HG02885 (cell line): ENCODE data around the gene NIPAL3.
"Not testable (repeated sequence)": the region's sequence is repeated elsewhere in the genome, so short reads cannot be mapped to it uniquely, and the experiment has no call there.

ENCODE experiments used
- ATAC-seq: cut with Tn5 transposase; IDR thresholded peaks from one replicate; pipeline ENCODE4 v1.9.1; 2021; ENCODE audit warnings: mild to moderate bottlenecking; ENCODE audit not compliant: unreplicated experiment, poor library complexity

Gene NIPAL3

DNA sequence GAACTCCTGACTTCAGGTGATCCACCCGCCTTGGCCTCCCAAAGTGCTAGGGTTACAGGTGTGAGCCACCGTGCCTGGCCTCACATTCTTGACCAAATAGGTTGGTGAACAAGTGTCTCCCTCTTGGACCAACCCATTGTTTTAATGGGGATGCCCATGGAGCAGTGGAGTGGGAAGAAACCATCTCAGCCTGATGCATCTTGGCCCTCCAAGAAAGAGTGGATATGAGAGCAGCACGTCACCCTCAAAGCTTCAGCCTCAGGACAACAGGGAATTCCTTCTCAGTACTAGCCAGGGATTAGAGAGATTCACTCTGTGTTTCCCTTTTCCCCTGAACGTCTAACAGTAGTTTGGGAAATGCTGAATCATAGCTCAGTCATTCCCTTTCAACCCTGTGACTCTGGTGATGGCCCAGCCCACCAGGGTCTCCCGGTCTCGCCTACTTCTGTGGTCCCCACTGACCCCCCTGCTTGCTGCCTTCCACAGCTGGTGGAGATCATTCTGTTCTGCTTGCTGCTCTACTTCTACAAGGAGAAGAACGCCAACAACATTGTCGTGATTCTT lies 37.4 kb downstream of the NIPAL3 start:
- ATAC-seq = no peak

DNA sequence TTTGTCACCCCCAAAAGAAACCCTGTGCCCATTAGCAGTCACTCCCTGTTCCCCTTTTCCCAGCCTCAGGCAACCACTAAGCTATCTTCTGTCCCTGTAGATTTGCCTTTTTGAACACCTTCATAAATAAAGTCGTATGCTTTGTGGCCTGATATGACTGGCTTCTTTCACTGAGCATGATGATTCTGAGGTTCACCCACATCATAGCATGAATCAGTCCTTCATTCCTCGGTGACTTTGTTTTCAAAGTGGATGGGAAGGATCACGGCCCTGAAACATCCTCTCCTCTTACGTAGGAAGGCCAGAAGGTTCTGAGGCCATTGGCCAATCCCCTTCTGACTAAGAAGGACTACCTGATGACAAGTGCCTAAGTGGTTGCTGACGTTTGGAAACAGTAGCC lies 39.1 kb downstream of the NIPAL3 start:
- no peak for ATAC-seq

DNA sequence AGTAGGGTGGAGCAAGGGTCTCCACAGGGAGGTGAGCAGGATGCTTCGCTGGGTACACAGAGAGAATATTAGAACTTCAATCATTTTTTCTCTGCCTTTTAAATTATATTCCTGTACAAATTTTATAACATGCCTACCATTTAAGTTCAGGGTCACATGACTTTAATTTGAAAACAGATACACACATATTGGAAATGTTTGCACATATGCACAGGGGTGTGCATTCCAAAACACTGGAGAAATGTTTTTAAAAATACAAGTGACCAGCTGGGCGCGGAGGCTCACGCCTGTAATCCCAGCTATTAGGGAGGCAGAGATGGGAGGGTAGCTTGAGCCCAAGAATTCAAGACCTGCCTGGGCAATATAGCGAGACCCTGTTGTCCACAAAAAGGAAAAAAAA lies 39.7 kb downstream of the NIPAL3 start:
- no peak for ATAC-seq

DNA sequence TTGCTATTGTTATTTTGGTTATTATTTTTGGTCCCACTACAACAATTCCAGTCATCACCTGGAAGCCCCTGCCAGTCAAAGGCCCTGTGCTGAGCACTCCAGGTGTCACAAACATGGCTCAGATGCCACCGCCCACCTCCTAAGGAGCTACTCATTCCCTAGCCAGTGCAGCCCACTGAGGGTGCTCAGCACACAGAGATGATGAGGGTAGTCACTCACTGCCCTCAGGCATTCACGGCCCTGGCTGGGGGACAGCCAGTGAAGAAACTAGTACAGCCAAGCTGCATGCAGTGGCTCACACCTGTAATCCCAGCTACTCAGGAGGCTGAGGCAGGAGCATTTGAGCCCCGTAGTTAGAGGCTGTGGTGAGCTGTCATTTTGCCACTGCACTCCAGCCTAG lies 42.3 kb downstream of the NIPAL3 start:
- no peak for ATAC-seq

DNA sequence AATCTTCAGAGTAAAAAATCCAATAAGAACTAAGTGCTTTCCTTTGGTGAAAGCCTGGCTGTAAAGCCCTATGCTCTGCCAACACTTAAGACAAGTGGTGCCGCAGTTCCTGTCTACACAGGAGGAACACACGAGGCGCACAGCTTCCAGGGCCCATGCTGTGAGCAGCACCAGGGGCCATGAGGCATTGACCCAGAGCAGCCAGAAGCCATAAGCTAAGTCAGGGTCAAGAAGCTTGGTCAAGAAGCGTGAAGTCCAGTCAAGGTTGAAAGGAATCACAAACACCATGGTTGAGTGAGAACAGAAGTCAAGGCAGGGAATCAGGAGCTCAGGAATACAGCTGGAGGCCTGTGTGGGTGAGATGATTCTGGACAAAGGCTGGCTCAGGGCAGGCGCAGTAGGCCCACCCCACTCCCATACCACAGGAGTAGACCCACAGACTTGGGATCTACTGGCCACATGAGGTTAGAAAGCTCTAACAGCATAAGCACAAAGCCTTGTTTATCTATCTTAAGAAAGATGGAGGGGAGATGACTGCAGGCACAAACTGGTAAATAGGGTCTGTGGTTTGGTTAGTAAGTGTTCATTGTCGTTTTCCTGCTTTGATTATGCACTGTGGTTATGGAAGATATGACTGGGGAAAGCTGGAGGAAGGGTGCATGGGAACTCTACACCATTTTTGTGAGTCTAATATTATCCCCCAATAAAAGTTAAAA lies 44.1 kb downstream of the NIPAL3 start:
- no peak for ATAC-seq

DNA sequence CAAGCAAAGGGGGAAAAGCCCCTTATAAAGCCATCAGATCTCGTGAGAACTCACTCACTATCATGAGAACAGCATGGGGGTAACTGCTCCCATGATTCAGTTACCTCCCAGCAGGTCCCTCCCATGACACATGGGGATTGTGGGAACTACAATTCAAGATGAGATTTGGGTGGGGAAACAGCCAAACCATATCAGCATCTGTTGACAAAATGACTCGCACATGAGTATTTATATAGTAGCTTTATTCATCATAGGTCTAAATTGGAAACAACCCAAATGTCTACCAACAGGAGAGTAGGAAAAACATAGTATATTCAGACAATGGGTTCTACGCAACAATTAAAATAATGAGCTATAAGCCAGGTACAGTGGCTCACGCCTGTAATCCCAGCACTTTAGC lies 46.5 kb downstream of the NIPAL3 start:
- ATAC-seq = not testable (repeated sequence)

DNA sequence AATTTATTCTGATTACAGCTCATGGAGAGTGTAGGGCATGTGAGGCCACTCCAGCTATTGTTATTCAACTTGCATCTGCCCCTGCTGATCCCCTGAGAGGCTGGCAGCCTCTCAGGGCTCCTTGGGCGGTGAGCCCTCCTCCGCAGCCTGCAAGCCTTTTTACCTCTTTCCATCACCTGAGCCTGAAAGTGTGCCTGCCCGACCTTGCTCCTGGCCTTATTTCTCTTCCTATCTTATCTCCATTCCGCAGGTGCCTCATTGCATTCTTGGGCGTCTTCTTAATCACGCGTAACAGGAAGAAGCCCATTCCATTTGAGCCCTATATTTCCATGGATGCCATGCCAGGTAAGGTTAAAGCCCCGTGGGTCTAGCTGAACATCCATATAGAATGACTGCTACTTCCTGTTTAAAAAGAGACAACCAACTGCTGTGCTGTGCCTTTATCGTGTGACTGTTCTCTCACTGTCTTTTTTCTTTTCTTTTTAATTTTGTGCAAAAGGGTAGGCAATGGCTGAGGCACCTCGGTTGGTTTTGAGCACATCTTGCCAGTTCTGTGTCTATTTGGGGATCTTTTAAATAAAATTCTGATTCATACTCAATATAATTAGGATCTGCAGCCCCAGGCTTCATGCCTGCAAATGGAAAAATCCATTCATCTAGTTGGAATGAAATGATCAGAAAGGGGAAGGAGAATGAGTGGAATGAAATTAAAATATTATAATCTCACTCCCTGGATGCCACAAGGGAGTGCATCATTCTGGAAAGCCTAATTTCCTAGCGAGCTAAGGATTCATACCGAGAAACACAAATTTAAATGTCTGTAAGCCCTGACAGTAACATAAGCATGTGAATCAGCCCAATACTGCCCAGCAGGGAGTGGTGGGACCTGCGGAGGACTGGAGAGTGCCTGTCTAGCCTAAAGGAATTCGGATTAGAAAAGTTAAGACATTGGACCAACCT lies 48.5 kb downstream of the NIPAL3 start:
- no peak for ATAC-seq

DNA sequence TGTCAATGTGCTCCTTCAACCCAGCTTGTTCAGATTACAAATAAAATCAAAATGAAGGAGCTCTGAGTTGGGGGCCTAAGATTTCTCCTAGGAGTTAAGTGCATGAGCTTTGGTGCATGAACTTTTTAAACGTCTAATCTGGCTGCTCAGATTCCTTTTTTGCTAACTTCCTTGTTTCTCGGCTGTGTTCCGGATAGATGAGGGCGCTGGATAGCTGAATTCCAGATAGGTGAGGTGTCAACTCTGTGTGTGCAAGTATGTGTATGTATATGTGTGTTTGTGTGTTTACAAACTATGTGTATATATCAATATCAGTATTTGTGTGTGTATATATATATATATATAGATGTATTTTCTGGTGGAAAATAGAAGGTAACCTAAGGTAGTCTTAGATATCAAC lies 49.5 kb downstream of the NIPAL3 start:
- ATAC-seq = no peak

DNA sequence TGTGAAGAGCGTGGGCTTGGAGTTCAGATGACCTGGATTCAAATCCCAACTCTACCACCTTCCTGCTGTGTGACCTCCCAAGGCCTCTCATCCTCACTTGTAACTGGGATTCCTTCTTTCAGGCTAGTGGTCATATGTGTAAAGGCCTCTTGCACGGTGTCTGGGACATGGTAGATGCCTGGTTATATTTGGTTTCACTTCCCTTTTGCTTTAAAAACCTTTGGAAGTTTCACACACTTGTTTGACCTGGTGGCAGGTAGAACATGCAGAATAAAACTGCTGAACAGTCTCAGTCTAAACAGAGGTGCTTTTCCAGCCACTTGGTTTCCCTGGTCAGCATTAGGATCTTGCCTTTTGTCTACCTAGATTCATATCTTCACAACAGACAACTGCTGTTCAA lies 50.0 kb downstream of the NIPAL3 start:
- no peak for ATAC-seq

DNA sequence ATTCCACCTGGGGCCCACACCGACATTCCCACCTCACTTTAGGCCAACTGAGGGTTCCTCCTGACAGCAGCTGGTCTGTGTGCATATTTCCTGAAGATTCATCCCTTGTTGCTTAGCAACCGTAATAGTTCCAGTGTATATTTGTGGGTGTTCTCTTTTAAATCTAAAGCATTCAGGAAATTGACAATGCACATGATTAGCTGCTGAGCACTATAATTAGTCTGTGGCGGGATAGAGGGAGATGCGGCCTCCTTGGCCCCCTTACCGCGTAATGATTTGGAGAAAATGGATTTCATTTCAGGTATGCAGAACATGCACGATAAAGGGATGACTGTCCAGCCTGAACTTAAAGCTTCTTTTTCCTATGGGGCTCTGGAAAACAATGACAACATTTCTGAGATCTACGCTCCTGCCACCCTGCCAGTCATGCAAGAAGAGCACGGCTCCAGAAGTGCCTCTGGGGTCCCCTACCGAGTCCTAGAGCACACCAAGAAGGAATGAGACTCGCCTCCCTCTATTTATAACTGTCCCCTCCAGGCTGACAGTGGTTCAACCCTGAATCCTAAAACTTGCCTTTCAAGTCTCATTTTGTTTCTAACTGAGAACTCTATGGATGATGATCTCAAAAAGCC lies 53.2 kb downstream of the NIPAL3 start:
- ATAC-seq = no peak

DNA sequence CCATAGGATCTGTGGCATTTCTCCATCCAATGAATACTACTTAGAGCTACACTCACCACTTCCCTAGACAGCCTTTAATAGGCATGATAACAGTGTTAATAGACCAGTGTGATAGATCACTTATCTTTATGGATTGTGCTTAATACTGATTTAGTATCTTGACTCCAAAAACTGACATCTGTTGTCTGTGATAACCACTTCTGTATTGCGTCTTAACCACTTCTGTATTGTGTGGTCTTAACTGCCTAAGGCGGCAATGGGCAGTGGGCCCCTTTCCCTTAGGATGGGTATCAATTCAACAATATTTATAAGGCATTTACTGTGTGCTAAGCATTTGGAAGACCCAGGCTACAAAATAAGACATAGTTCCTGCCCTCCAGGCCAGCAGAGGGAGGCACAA lies 55.0 kb downstream of the NIPAL3 start:
- no peak for ATAC-seq

DNA sequence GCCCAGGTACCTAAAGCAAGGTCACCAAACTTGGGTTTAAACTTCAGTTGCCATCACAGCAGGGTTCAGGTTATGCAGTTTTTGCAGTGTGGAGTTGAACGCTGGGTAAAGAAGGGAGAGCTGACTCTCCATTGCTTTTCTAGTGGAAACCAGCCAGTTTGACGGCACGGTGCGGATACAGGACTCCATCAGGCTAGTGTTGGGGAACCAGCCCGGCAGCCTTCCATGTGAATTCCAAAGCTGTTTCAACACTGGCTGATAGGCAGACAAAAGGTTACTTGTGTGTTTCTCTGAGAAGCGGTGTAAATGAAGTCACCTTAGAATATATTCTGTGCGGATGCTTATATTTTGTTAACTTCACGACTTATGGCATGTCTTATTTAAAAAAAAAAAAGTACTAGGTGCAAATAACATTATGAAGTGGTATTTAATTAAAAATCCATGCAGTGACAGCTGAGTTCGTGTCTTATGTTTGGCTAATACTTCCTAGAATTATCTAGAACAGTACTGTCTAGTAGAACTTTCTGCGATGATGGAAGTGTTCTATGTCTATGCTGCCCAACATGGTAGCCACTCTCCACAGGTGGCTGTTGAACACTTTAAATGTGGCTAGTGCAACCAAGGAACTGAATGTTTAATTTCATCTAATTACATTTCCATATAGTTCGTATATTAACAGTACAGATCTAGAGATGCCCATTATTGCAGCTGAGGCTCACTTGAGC lies 57.1 kb downstream of the NIPAL3 start:
- no peak for ATAC-seq

DNA sequence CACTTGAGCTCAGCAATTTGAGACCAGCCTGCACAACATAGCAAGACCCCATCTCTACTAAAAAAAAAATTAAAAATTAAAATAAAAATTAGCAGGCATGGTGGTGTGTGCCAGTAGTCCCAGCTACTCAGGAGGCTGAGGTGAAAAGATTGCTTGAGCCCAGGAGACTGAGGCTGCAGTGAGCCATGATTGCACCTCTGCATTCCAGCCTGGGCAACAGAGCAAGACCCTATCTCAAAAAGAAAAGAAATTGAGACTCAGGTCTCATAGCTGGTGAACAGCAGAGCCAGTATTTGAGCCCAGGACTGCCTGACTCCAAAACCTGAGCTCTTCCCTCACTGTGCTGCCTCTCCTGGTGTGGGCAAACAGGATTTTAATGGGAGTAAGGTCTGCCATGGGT lies 58.6 kb downstream of the NIPAL3 start:
- ATAC-seq = no peak

DNA sequence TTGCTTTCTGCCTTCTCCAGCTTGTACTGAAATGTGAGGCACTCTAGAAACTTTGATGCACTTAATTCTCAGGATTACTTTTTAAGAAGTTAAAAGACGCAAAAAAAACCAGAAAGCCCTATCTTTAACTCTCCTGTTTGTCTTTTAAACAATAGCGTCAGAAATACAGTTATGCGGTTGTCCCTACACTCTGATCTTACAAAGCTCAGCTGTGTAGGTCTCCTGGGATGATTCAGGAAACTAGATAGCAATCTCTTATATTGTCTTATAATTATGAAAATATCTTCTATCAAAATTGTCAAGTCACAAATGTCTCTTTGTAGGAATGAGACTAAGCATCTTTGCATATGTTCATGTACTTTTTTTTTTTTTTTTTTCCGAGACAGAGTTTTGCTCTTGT lies 60.1 kb downstream of the NIPAL3 start:
- no peak for ATAC-seq

DNA sequence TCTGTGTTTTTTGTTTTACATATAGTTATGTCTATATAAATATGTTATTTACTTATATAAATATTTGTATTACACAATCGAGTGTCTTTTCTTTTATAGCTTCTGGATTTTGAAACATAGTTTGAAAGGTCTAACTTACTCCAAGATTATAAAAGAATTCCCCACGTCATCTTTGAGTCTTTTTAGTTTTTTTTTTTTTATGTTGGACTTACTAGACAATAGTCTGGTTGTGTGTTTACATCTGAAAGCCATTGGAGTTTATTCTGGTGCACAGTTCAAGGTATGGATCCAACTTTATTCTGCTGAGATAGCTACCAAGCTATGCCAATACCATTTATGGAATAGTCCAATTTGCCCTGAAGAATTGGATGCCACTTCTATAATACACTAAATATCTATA lies 61.0 kb downstream of the NIPAL3 start:
- ATAC-seq = no peak

DNA sequence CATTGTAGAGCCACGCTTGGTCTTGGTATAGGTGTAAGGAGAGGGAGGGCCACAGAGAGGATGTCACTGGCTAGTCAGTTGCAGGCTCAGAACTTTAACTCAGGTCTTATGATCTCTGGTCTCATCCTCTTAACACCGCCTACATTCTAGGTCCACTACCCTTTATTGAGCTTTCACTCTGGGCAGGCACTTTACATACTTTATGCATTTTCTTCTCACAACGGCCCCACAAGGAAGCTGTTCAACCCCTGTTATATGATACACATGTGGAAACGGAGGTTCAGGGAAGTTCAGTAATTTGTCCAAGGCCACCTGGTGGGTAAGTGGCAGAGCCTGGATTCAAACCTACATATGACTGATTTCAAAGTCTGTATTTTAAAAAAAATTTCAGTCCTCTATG lies 61.7 kb downstream of the NIPAL3 start:
- ATAC-seq = no peak

DNA sequence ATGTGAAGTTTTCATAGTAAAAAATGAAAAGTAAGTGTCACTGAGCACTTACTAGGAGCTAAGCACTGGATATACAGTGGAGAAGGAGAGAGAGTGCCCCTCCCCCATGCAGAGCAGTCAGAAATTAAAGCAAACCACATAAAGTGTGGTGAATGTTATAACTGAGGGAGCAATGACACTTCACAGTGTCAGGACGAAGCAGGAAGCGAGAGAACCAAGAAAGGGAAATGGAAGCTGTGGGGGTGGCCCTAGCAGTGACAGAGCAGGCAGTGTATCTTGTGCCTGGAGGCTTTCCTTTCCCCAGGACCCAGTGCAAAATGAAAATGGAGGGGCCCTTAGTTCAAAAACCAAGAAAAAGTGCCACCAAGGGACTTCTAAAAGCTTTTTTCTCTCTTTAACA lies 65.5 kb downstream of the NIPAL3 start:
- ATAC-seq = peak; percentile 61

DNA sequence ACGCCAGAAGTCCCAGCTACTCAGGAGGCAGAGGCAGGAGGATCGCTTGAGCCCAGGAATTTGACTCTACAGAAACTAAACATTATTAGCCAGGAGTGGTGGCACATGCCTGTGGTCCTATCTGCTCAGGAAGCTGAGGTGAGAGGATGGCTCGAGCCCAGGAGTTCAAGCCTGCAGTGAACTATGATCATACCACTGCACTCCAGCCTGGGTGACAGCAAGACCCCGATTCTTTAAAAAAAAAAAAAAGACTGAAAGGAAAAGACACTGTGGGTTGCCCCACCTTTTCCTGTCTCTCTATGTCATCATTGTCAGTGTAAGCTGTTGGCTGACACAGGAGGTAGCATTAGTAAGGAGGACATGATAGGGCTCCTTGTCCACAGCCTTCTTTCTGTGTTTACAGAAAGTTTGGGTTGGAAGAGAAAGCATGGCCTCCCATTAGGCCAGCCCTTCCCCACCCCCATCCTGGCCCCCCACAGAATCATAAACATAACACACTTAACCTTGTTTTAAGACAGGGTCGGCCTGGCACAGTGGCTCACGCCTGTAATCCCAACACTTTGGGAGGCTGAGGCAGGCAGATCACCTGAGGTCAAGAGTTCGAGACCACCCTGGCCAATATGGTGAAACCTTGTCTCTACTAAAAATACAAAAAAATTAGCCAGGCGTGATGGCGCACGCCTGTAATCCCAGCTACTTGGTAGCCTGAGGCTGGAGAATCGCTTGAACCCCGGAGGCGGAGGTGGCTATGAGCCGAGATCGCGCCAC lies 66.4 kb downstream of the NIPAL3 start:
- no peak for ATAC-seq

DNA sequence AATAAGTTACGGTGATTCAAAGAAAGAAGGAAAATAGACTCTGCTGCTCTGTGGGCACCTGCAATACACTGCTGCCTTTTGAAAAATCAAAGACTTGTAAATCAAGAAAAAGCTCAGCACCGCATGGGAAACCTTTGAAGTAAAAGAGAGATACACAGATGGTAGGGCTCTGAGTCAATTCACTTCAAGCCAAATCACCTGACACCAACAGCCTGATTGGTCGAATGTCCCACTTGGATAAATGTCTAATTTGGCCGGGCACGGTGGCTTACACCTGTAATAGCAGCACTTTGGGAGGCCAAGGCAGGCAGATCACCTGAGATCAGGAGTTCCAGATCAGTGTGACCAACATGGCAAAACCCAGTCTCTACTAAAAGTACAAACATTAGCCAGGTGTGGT lies 67.8 kb downstream of the NIPAL3 start:
- ATAC-seq = no peak

DNA sequence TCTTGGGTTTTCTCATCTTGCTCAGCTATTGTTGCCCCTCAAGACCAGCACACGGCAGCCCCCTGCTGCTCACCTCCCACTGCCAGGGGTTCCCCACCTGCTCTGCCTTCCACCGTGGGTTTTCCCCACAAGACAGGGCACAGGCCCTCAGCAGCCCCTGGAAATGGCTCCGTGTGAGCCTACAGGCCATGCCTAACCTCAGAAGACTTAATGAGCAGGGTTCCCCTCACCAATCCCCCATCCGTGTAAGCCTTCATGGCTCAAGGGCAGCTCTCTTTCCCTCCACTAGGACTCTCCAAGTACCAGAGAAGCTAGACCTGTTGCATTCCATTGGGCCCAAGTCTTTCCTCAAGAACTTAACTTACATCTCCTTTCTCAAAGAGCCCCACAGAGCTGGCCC lies 68.6 kb downstream of the NIPAL3 start:
- ATAC-seq = no peak
